Activated CD4-positive, CD25-positive, alpha-beta regulatory T cell treated with anti-CD3 and anti-CD28 coated beads, Interleukin-2, amount 50 U/mL, for 72 hours (primary cell): ENCODE measurements around the gene TSC22D2.
"Not testable (repeated sequence)": the region's sequence is repeated elsewhere in the genome, so short reads cannot be mapped to it uniquely, and the experiment has no call there.

ENCODE experiments used
- DNase-seq: peaks from one replicate; pipeline ENCODE4 v3.0.0; 2021

The TSC22D2 gene

DNA sequence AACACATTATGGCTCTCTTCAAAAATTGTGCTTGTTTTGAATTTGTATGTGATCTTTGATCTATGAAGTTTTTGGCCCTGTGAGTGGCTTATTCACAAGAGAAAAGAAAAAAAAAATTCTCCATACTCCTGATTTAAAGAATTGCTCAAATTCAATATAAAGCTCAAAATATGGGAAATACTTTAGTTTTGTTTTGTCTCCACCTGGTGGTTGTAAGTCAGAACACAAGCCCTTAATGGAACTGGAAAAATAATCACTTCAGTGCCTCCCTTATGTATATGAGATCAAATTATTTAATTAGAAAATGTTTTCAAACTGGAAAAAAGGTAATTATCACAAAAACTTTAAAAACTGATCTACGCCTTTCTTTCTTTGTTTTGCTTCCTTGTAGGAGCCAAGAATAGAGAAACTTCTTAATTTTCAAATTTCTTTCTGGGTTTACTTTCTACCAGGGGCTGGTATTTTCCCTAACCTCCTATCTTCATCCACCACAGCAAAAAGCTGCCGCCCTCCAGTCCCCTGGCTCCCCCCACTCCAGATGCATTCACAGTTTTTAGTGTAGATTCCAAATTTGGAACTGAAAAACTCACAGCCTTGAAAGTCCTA lies 87.6 kb downstream of the TSC22D2 start:
- DNase-seq: no peak

DNA sequence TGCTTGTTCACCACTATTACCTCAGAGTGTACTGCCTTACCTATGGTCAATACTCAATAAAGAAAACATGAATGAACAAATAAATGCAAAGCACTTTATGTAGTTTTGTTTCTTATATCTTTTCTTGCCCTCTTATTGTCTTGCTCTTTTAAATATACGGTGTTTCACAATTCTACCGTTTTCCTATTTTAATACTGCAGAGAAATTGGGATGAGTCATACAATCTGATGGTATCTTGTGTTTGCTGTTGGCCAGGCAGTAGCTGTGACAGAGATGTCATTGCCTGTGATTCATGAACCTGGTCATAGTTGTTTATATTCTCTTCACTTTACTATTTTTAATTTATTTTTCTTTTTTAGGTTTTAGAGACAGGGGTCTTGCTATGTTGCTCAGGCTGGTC lies 89.9 kb downstream of the TSC22D2 start:
- DNase-seq: no peak

DNA sequence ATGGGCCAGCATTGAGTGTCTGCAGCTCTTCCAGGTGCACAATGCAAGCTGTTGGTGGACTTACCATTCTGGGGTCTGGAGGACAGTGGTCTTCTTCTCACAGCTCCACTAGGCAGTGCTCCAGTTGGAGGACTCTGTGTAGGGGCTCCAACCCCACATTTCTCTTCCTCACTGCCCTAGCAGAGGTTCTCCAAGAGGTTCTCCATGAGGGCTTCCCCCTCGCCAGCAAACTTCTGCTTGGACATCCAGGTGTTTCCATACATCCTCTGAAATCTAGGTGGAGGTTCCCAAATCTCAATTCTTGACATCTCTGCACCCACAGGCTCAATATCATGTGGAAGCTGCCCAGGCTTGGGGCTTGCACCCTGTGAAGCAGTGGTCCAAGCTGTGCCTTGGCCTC lies 92.9 kb downstream of the TSC22D2 start:
- not testable (repeated sequence) for DNase-seq

DNA sequence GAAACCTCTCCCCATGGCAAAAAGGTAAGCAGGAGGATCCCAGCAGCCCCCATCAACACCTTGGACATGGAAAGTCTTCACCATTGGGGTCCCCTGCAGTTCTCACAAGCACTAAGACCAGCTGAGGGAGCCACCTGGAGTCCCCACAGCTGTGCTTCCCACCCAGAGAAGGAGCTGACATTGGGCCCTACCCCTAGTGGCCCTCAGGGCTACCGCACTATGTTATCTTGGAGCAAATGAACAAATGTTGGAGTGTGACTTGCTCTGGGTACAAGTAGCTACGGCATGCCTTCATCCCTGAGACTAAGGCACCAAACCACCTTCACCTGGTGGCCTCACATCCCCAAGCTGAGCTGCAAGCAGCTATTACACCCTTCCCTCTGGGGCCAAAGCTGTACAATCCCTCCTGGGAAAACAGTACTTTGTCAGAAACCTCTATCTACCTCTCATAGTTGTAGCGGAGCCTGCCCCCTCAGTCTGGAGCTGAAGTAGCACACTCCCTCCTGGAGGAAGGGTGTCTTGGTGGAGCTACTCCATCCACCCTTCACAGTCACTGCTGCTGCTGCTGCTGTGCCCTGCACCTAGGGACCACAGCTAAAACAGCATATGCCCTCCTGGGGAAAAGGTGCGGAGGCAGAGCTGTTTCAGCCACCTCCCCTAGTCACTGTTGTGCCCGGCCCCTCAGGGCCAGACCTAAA lies 95.5 kb downstream of the TSC22D2 start:
- no peak for DNase-seq

DNA sequence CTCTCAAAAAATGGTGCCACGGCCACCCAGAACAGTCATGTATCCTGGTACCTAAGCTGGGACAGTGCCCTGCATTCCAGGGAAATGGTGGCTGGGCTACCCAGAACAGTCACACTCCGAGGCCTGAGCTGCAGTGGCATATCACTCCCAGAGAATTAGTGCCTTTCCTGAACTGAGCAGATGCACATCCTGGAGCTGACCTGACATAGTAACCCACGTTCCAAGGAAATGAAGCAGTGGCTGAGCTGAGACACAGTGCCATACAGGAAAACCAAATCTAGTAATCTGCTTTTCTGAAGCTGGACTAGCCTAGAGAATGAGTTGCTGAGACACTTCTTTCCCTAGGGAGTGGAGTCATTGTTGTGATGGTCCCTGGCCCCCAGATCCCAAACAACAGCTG lies 96.4 kb downstream of the TSC22D2 start:
- no peak for DNase-seq

DNA sequence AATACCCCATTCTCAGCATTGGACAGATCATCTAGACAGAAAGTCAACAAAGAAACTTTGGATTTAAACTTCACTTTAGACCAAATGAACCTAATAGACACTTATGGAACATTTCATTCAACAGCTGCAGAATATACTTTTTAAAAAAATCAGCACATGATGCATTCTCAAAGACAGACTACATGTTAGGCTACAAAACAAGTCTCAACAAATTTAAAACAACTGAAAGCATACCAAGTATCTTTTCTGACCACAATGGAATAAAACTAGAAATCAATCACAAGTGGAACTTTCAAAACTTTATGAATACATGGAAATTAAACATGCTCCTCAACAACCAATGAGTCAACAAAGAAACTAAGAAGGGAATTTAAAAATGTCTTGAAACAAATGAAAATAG lies 100.3 kb downstream of the TSC22D2 start:
- no peak for DNase-seq

DNA sequence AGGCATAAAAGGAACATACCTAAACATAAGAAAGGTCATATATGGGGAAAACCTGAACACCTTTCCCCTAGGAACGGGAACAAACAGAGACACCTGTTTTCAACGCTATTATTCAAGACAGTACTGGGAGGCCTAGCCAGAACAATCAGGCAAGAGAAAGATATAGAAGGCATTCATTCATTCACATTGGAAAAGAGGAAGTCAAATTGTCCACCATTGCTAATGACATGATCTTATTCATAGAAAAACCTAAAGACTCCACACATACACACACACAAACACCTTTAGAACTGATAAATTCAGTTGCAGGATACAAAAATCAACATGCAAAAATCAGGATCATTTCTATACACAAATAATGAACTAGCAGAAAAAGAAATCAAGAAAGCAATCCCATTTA lies 101.7 kb downstream of the TSC22D2 start:
- no peak for DNase-seq

DNA sequence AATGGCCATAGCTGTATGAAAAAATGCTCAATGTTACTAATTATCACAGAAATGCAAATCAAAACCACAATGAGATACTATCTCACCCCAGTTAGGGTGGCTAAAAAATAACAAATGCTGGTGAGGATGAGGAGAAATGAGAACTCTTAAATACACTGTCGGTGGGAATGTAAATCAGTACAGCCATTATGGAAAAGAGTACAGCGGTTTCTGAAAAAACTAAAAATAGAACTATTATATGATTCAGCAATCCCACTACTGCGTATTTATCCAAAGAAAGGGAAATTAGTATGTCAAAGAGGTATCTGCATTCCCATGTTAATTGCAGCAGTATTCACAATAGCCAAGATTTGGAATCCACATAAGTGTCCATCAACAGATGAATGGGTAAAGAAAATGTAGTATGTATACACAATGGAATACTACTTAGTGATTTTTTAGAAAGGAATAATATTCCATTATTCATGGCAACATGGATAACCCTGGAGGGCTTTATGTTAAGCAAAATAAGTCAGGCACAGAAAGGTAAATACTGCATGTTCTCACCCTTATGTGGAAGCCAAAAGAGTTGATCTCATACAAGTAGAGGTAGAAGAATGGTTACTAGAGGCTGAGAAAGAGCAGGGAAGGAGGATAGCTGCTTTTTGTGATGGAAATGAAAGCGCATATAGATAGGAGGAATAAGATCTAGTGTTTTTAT lies 103.2 kb downstream of the TSC22D2 start:
- no peak for DNase-seq

DNA sequence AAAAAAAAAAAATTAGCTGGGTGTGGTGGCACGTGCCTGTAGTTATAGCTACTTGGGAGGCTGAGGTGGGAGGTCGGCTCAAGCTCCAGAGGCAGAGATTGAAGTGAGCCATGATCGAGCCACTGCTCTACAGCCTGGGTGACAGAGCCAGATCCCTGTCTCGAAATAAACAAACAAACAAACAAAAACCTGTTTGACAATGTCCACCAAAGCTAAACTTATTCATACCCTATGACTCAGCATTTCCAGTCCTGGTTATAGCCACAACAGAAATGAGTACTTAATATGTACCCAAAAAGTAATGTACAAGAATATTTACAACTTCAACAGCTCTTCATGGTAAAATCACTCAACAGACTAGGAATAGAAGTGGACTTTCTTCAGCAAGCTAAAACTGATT lies 107.1 kb downstream of the TSC22D2 start:
- no peak for DNase-seq
